Measurements from ENCODE around the gene LYG1. TPM values are rescaled to one million over a fixed set of nuclear protein-coding genes. Genes with fewer than 3 reads are reported as not detected.

Gene LYG1
- total and polyA plus RNA-seq, 2 of the 4 experiments (the other 2 are of a cell fraction) = 1.2 TPM; not detected in 1

- no peak overlapping the region for H2BK20ac ChIP-seq (ENCODE audit: low read depth, low read length)
- no peak overlapping the region for H2AK5ac ChIP-seq (ENCODE audit: low read depth, low read length)
- DNase-seq = no peak
- no peak overlapping the region for H3K14ac ChIP-seq (replicated peaks; ENCODE audit: low read depth, low read length)
- dilution Hi-C loops (cut with HindIII; ENCODE audit: low sequenced_read_pairs, unreplicated experiment) = no loop called here
- H2AK9ac ChIP-seq (replicated peaks; ENCODE audit: low read depth, low read length, poor library complexity) = no peak overlapping the region
- no peak overlapping the region for H3K56ac ChIP-seq (ENCODE audit: extremely low read depth, insufficient read depth, low read length)
- H3K27ac ChIP-seq (ENCODE audit: insufficient read depth, low read length) = no peak overlapping the region
- H3K9me1 ChIP-seq (ENCODE audit: insufficient read depth, low read length) = 0 out of 2 replicates have a peak, but pooled peaks cover 2% of the 10 kb centered on the region
- no peak overlapping the region for H2BK5ac ChIP-seq (ENCODE audit: low read depth, low read length, poor library complexity, severe bottlenecking)
- H2BK120ac ChIP-seq (ENCODE audit: low read depth, low read length) = no peak overlapping the region
- intact Hi-C loops (cut with micrococcal nuclease) = no loop called here
- POLR2A ChIA-PET (ENCODE audit: unreplicated experiment) = no interaction called here
- H3K79me1 ChIP-seq (ENCODE audit: low read depth in 1 of 2, low read length in 2 of 2) = no peaks in the 10 kb centered on the region
- no peaks in the 10 kb centered on the region for H3K27me3 ChIP-seq (ENCODE audit: control insufficient read depth, insufficient read depth, low read length)
- H2AFZ ChIP-seq (replicated peaks; ENCODE audit: low read length, poor library complexity) = no peak overlapping the region
- no peaks in the 10 kb centered on the region for H4K20me1 ChIP-seq (ENCODE audit: insufficient read depth, low read length)
- H3K4me2 ChIP-seq (ENCODE audit: low read depth, low read length) = no peak overlapping the region
- H2BK15ac ChIP-seq (ENCODE audit: low read depth, low read length) = no peak overlapping the region
- H4K8ac ChIP-seq (ENCODE audit: low read depth in 2 of 2, low read length in 2 of 2) = no peak overlapping the region
- no peak for TF ChIP-seq SMC3 (IDR thresholded peaks at IDR 0.05; ENCODE audit: low read depth, low read length)
- no peak for TF ChIP-seq POLR2A (IDR thresholded peaks at IDR 0.05; ENCODE audit: low read depth, low read length)
- TF ChIP-seq USF2 (IDR thresholded peaks at IDR 0.05; ENCODE audit: low read depth, low read length) = no peak
- TF ChIP-seq RAD21 (IDR thresholded peaks at IDR 0.05; ENCODE audit: low read length) = no peak
- no peak for TF ChIP-seq NFE2L2 (IDR thresholded peaks at IDR 0.05; ENCODE audit: low read depth, low read length)
- TF ChIP-seq MAFK (IDR thresholded peaks at IDR 0.05; ENCODE audit: low read depth, low read length) = no peak
- no peak for TF ChIP-seq RCOR1 (IDR thresholded peaks at IDR 0.05; ENCODE audit: insufficient replicate concordance, low read length)
- no peak for TF ChIP-seq CHD1 (IDR thresholded peaks at IDR 0.05; ENCODE audit: low read depth, low read length)
- no peak for TF ChIP-seq CTCF (conservative IDR thresholded peaks at IDR 0.05; ENCODE audit: low read depth, low read length)
- TF ChIP-seq ELK1 (IDR thresholded peaks at IDR 0.05; ENCODE audit: borderline replicate concordance, low read depth, low read length) = no peak
- TF ChIP-seq MXI1 (IDR thresholded peaks at IDR 0.05; ENCODE audit: borderline replicate concordance, low read depth, low read length) = no peak
- TF ChIP-seq FOS (IDR thresholded peaks at IDR 0.05; ENCODE audit: low read depth, low read length) = no peak
- no peaks in the 10 kb centered on the region for H3K4me1 ChIP-seq (ENCODE audit: control insufficient read depth, insufficient read depth, low read length)
- H3K18ac ChIP-seq (ENCODE audit: low read depth, low read length) = no peak overlapping the region
- no peak overlapping the region for H3K4ac ChIP-seq (ENCODE audit: low read depth, low read length)
- H4K91ac ChIP-seq (ENCODE audit: insufficient read depth, low read depth, low read length) = no peak overlapping the region
- in situ Hi-C loops (cut with MboI; ENCODE audit: low sequenced_read_pairs) = no loop called here
- H3K23ac ChIP-seq (ENCODE audit: low read depth, low read length) = no peak overlapping the region
- CTCF ChIA-PET = no interaction called here
- no peak overlapping the region for H3K9ac ChIP-seq (ENCODE audit: low read depth, low read length)
- no peaks in the 10 kb centered on the region for H3K36me3 ChIP-seq (ENCODE audit: control insufficient read depth, insufficient read depth, low read length)
- H3K4me3 ChIP-seq (ENCODE audit: insufficient read depth, low read depth, low read length) = no peak overlapping the region
- H4K5ac ChIP-seq (ENCODE audit: low read depth, low read length) = no peak overlapping the region
- ATAC-seq (ENCODE audit: low read depth) = no peak
- BruUV-seq (replicated peaks) = no TSS peak
- WGBS, 2 experiments (ENCODE audit: extremely low coverage in 2 of 2, insufficient read length in 1 of 2) = no CpG with 5 or more reads among the region's 6 CpGs
- no peaks in the 10 kb centered on the region for H3K9me3 ChIP-seq (ENCODE audit: control insufficient read depth, insufficient read depth, low read length)
Measured at GRCh38 chr2:99240431-99240830, 60.6 kb downstream of the LYG1 start.

Measured in IMR-90 (cell line).